DMS 273 (cell line): ENCODE results near the gene SLC45A2.
"Not testable (repeated sequence)": the region's sequence is repeated elsewhere in the genome, so short reads cannot be mapped to it uniquely, and the experiment has no call there.

Source experiments
- DNase-seq: peaks from one replicate; lab custom pipeline; 2025; ENCODE audit not compliant: unreplicated experiment; lab: John Stamatoyannopoulos, UW

The SLC45A2 gene

GRCh38 chr5:33984671-33985124, at the start of gene SLC45A2:
TSS of gene SLC45A2 (minus strand) at chr5:33984693. CDS start at chr5:33984583, 110 bp downstream.
- DNase-seq = no peak

- no peak for DNase-seq
These were observed 47.5 kb upstream of the SLC45A2 start for GRCh38 chr5:34031966-34032365.

- no peak for DNase-seq
These were observed 46.6 kb upstream of the SLC45A2 start for GRCh38 chr5:34031117-34031516.

GRCh38 chr5:34030585-34030984, 46.1 kb upstream of the SLC45A2 start:
- not testable (repeated sequence) for DNase-seq

GRCh38 chr5:34030048-34030447, 45.6 kb upstream of the SLC45A2 start:
- DNase-seq = no peak

GRCh38 chr5:34028349-34028748, 43.9 kb upstream of the SLC45A2 start:
- no peak for DNase-seq

- DNase-seq = no peak
These were observed 41.7 kb upstream of the SLC45A2 start for GRCh38 chr5:34026089-34026761.

GRCh38 chr5:34022121-34022705, 37.7 kb upstream of the SLC45A2 start:
- no peak for DNase-seq

- no peak for DNase-seq
These were observed 36.8 kb upstream of the SLC45A2 start for GRCh38 chr5:34021334-34021733.

GRCh38 chr5:34020726-34021125, 36.2 kb upstream of the SLC45A2 start:
- no peak for DNase-seq

- DNase-seq = no peak
These were observed 32.8 kb upstream of the SLC45A2 start for GRCh38 chr5:34017254-34017653.

GRCh38 chr5:34016750-34017149, 32.3 kb upstream of the SLC45A2 start:
- no peak for DNase-seq

- no peak for DNase-seq
These were observed 31.7 kb upstream of the SLC45A2 start for GRCh38 chr5:34016222-34016621.

- DNase-seq = no peak
These were observed 30.8 kb upstream of the SLC45A2 start for GRCh38 chr5:34015120-34015822.

GRCh38 chr5:34014626-34015025, 30.1 kb upstream of the SLC45A2 start:
- DNase-seq = no peak

- no peak for DNase-seq
These were observed 29.1 kb upstream of the SLC45A2 start for GRCh38 chr5:34013547-34013946.

GRCh38 chr5:34012791-34013190, 28.3 kb upstream of the SLC45A2 start:
- no peak for DNase-seq

- no peak for DNase-seq
These were observed 27.0 kb upstream of the SLC45A2 start for GRCh38 chr5:34011536-34011935.

- DNase-seq = not testable (repeated sequence)
These were observed 25.7 kb upstream of the SLC45A2 start for GRCh38 chr5:34010146-34010545.

- DNase-seq = no peak
These were observed 25.1 kb upstream of the SLC45A2 start for GRCh38 chr5:34009610-34010009.

- DNase-seq = no peak
These were observed 24.3 kb upstream of the SLC45A2 start for GRCh38 chr5:34008802-34009201.
